ENCODE data around the gene ANKFN1. TPM values are rescaled to one million over a fixed set of nuclear protein-coding genes. Genes with fewer than 3 reads are reported as not detected.

ANKFN1 gene
- total RNA-seq, 4 donors from 2014 or later: 0.16 to 0.27 TPM; not detected in 2

- intact Hi-C loops (cut with DNase I; ENCODE audit: low total_unique reads) (no loop called here), in situ Hi-C loops (cut with MboI; ENCODE audit: low sequenced_read_pairs in 4 of 4) (loop anchor here in 3 of 4 donors (25.0 kb wide), 3 partner anchors 178 to 778 kb away; no protein-coding TSS in a partner anchor)
- H3K9me3 ChIP-seq: no peaks in the 10 kb centered on the region
- no peak overlapping the region for H3K27ac ChIP-seq
- DNase-seq (no peak), ATAC-seq (no peak)
- H3K4me3 ChIP-seq: no peak overlapping the region
- TF ChIP-seq CTCF (IDR thresholded peaks at IDR 0.05 in 4 of 5, conservative IDR thresholded peaks at IDR 0.05 in 1 of 5): no peak
- no peak for TF ChIP-seq POLR2A (IDR thresholded peaks at IDR 0.05)
- no peaks in the 10 kb centered on the region for H3K36me3 ChIP-seq
- H3K4me1 ChIP-seq: no peaks in the 10 kb centered on the region
- H3K27me3 ChIP-seq: no peaks in the 10 kb centered on the region
Observed at GRCh38 chr17:56314984-56315602, 161.8 kb downstream of the ANKFN1 start.

- TF ChIP-seq CTCF (IDR thresholded peaks at IDR 0.05 in 4 of 5, conservative IDR thresholded peaks at IDR 0.05 in 1 of 5) (no peak), POLR2A (IDR thresholded peaks at IDR 0.05) (no peak)
- ATAC-seq: no peak
- no peaks in the 10 kb centered on the region for H3K27me3 ChIP-seq
- H3K36me3 ChIP-seq: no peaks in the 10 kb centered on the region
- H3K4me3 ChIP-seq: no peak overlapping the region
- no peaks in the 10 kb centered on the region for H3K9me3 ChIP-seq
- no peak overlapping the region for H3K27ac ChIP-seq
- intact Hi-C loops (cut with DNase I; ENCODE audit: low total_unique reads): loop anchor here (1.0 kb wide), 1 partner anchor 189 kb away; no protein-coding TSS in a partner anchor
- DNase-seq: no peak
- no peaks in the 10 kb centered on the region for H3K4me1 ChIP-seq
- in situ Hi-C loops (cut with MboI; ENCODE audit: low sequenced_read_pairs in 4 of 4): loop anchor here in 3 of 4 donors (25.0 kb wide), 3 partner anchors 179 to 779 kb away; no protein-coding TSS in a partner anchor
Observed at GRCh38 chr17:56316604-56317003, 163.3 kb downstream of the ANKFN1 start.

- peaks cover 0 to 3% (median 0%) of the 10 kb centered on the region in 3 donors for H3K27me3 ChIP-seq
- no peaks in the 10 kb centered on the region for H3K9me3 ChIP-seq
- DNase-seq (no peak), ATAC-seq (no peak)
- TF ChIP-seq CTCF (IDR thresholded peaks at IDR 0.05 in 4 of 5, conservative IDR thresholded peaks at IDR 0.05 in 1 of 5) (no peak), POLR2A (IDR thresholded peaks at IDR 0.05) (no peak)
- intact Hi-C loops (cut with DNase I; ENCODE audit: low total_unique reads) (loop anchor here (2.0 kb wide), 1 partner anchor 473 kb away; no protein-coding TSS in a partner anchor), in situ Hi-C loops (cut with MboI; ENCODE audit: low sequenced_read_pairs in 4 of 4) (loop anchor here in 3 of 4 donors (25.0 kb wide), 3 partner anchors 180 to 780 kb away; no protein-coding TSS in a partner anchor)
- no peak overlapping the region for H3K27ac ChIP-seq
- no peak overlapping the region for H3K4me3 ChIP-seq
- H3K36me3 ChIP-seq: no peaks in the 10 kb centered on the region
- H3K4me1 ChIP-seq: no peaks in the 10 kb centered on the region
Observed at GRCh38 chr17:56317351-56318208, 164.3 kb downstream of the ANKFN1 start.

GRCh38 chr17:56319531-56319930, 166.3 kb downstream of the ANKFN1 start:
- in situ Hi-C loops (cut with MboI; ENCODE audit: low sequenced_read_pairs in 4 of 4) (loop anchor here in 3 of 4 donors (25.0 kb wide), 3 partner anchors 182 to 782 kb away; no protein-coding TSS in a partner anchor), intact Hi-C loops (cut with DNase I; ENCODE audit: low total_unique reads) (loop anchor here (1.0 to 2.0 kb wide), 2 partner anchors 193 to 475 kb away; no protein-coding TSS in a partner anchor)

More at GRCh38 chr17:56319531-56319930, 166.3 kb downstream of the ANKFN1 start:
- no peak for TF ChIP-seq POLR2A (IDR thresholded peaks at IDR 0.05)
- TF ChIP-seq CTCF (IDR thresholded peaks at IDR 0.05 in 4 of 5, conservative IDR thresholded peaks at IDR 0.05 in 1 of 5): peak; percentile 24 to 65 (median 43)
- no peak overlapping the region for H3K4me3 ChIP-seq
- H3K9me3 ChIP-seq: no peaks in the 10 kb centered on the region
- ATAC-seq (peak; percentile 72 to 82), DNase-seq (no peak)
- no peaks in the 10 kb centered on the region for H3K4me1 ChIP-seq
- H3K27ac ChIP-seq: no peak overlapping the region
- H3K36me3 ChIP-seq: no peaks in the 10 kb centered on the region
- peaks cover 0 to 3% (median 0%) of the 10 kb centered on the region in 3 donors for H3K27me3 ChIP-seq
